HEK293 (cell line): ENCODE results near the gene EFNB1.
A peak's percentile ranks its signal among the peaks of the same experiment; 100 is the strongest.

Experiments
- GLIS1 ChIP-seq: fragments of 450-650 bp; formaldehyde crosslinking; IDR thresholded peaks from 2 replicates; pipeline ENCODE4 v1.5.1; 2016; ENCODE audit warnings: missing biosample characterization, missing genetic modification characterization
- GLIS2 ChIP-seq: fragments of 450-650 bp; formaldehyde crosslinking; IDR thresholded peaks from 2 replicates; pipeline ENCODE4 v1.5.1; 2016; ENCODE audit warnings: missing biosample characterization, missing genetic modification characterization
- SCRT2 ChIP-seq: fragments of 450-650 bp; formaldehyde crosslinking; IDR thresholded peaks from 2 replicates; pipeline ENCODE4 v1.5.1; 2016; ENCODE audit warnings: missing biosample characterization, missing genetic modification characterization
- SP3 ChIP-seq: fragments of 450-650 bp; formaldehyde crosslinking; IDR thresholded peaks from 2 replicates; pipeline ENCODE4 v1.5.1; 2016; ENCODE audit warnings: missing biosample characterization, missing genetic modification characterization
- ZBTB8A ChIP-seq: fragments of 450-650 bp; formaldehyde crosslinking; IDR thresholded peaks from 2 replicates; pipeline ENCODE4 v1.5.1; 2016; ENCODE audit warnings: missing biosample characterization, missing genetic modification characterization
- ZEB2 ChIP-seq: fragments of 450-650 bp; formaldehyde crosslinking; IDR thresholded peaks from 2 replicates; pipeline ENCODE4 v1.5.1; 2016; ENCODE audit warnings: missing biosample characterization, missing genetic modification characterization
- ZFHX2 ChIP-seq: fragments of 450-650 bp; formaldehyde crosslinking; conservative IDR thresholded peaks from 2 replicates; pipeline ENCODE4 v1.5.1; 2016; ENCODE audit warnings: missing biosample characterization, missing genetic modification characterization
- ZNF114 ChIP-seq: fragments of 450-650 bp; formaldehyde crosslinking; IDR thresholded peaks from 2 replicates; pipeline ENCODE4 v1.5.0; 2017; ENCODE audit warnings: missing biosample characterization, missing genetic modification characterization
- ZNF121 ChIP-seq: fragments of 450-650 bp; formaldehyde crosslinking; IDR thresholded peaks from 2 replicates; pipeline ENCODE4 v1.5.1; 2016; ENCODE audit warnings: missing biosample characterization, missing genetic modification characterization
- ZNF157 ChIP-seq: fragments of 450-650 bp; formaldehyde crosslinking; IDR thresholded peaks from 2 replicates; pipeline ENCODE4 v1.5.1; 2016; ENCODE audit warnings: missing biosample characterization, missing genetic modification characterization
- ZNF433 ChIP-seq: fragments of 450-650 bp; formaldehyde crosslinking; IDR thresholded peaks from 2 replicates; pipeline ENCODE4 v1.5.1; 2016; ENCODE audit warnings: missing biosample characterization, missing genetic modification characterization, low read depth
- ZNF558 ChIP-seq: fragments of 450-650 bp; formaldehyde crosslinking; IDR thresholded peaks from 2 replicates; pipeline ENCODE4 v1.5.1; 2016; ENCODE audit warnings: missing biosample characterization, missing genetic modification characterization
- ZNF76 ChIP-seq: fragments of 450-650 bp; formaldehyde crosslinking; IDR thresholded peaks from 2 replicates; pipeline ENCODE4; 2016; ENCODE audit warnings: low read depth, missing biosample characterization, missing genetic modification characterization, borderline replicate concordance
- TF ChIP-seq, protein P1 (sequence below): fragments of 450-650 bp; IDR thresholded peaks from 2 replicates; pipeline ENCODE4 v1.5.1; 2018; ENCODE audit warnings: missing biosample characterization, mild to moderate bottlenecking, missing genetic modification characterization
- TF ChIP-seq, protein P2 (sequence below): fragments of 450-650 bp; formaldehyde crosslinking; IDR thresholded peaks from 2 replicates; pipeline ENCODE4 v1.5.1; 2017; ENCODE audit warnings: missing biosample characterization, missing genetic modification characterization
- TF ChIP-seq, protein P3 (sequence below): fragments of 450-650 bp; formaldehyde crosslinking; conservative IDR thresholded peaks from 2 replicates; pipeline ENCODE4 v1.5.1; 2016; ENCODE audit warnings: low read depth, missing biosample characterization, missing genetic modification characterization
- TF ChIP-seq, protein P4 (sequence below): fragments of 450-650 bp; formaldehyde crosslinking; optimal IDR thresholded peaks from 2 replicates; pipeline ENCODE3; 2016; ENCODE audit warnings: missing biosample characterization, mild to moderate bottlenecking, missing genetic modification characterization
- TF ChIP-seq, protein P5 (sequence below): fragments of 450-650 bp; formaldehyde crosslinking; IDR thresholded peaks from 2 replicates; pipeline ENCODE4 v1.5.1; 2016; ENCODE audit warnings: missing biosample characterization, missing genetic modification characterization

The EFNB1 gene

DNA sequence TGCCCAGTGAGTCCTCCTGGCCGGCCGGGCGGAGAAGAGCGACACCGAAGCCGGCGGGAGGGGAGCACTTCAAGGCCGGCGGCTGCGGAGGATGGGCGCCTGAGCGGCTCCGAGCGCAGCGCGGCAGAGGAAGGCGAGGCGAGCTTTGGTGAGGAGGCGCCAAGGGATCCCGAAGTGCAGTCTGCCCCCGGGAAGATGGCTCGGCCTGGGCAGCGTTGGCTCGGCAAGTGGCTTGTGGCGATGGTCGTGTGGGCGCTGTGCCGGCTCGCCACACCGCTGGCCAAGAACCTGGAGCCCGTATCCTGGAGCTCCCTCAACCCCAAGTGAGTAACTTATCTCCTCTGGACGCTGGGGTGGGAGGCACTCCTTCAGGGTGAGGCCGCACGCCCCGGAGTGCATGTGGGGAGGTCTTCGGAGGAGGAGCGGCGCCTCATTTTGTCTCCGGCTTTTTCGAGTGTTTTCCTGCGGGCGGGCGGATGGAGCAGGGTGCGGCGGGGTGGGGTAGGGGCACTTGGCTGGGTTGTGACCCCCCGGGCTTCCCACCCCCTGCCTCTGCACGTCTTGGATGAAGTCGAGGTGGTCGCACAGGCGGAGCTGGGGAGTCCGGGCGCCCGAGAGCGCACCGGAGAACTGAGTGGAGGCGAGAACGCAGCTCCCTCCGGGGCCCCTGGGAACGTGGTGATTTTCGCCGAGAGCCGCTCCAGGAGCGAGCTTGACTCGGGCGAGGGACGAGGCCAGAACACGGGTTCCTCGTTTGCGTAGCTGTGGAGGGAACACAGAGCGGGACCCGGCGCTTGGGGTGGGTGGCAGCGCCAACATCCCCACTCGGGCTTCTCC, 979 bp downstream of the EFNB1 start (continued):
- TF ChIP-seq, protein P1, sequence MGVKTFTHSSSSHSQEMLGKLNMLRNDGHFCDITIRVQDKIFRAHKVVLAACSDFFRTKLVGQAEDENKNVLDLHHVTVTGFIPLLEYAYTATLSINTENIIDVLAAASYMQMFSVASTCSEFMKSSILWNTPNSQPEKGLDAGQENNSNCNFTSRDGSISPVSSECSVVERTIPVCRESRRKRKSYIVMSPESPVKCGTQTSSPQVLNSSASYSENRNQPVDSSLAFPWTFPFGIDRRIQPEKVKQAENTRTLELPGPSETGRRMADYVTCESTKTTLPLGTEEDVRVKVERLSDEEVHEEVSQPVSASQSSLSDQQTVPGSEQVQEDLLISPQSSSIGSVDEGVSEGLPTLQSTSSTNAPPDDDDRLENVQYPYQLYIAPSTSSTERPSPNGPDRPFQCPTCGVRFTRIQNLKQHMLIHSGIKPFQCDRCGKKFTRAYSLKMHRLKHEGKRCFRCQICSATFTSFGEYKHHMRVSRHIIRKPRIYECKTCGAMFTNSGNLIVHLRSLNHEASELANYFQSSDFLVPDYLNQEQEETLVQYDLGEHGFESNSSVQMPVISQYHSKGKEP (tag by site-specific recombination), result no peak
- no peak for TF ChIP-seq SCRT2 (tag by site-specific recombination)
- TF ChIP-seq ZBTB8A (tag by site-specific recombination), result no peak
- TF ChIP-seq ZFHX2 (tag by site-specific recombination), result 0 out of 2 replicates have a peak, but pooled peaks have one; percentile 6
- TF ChIP-seq SP3 (tag by site-specific recombination), result 0 out of 2 replicates have a peak, but pooled peaks have one; percentile 20
- no peak for TF ChIP-seq ZNF433 (tag by site-specific recombination)
- TF ChIP-seq ZNF558 (tag by site-specific recombination), result no peak
- TF ChIP-seq ZNF76, result no peak
- TF ChIP-seq ZNF114 (tag by site-specific recombination), result no peak
- no peak for TF ChIP-seq ZNF121 (tag by site-specific recombination)
- TF ChIP-seq, protein P2, sequence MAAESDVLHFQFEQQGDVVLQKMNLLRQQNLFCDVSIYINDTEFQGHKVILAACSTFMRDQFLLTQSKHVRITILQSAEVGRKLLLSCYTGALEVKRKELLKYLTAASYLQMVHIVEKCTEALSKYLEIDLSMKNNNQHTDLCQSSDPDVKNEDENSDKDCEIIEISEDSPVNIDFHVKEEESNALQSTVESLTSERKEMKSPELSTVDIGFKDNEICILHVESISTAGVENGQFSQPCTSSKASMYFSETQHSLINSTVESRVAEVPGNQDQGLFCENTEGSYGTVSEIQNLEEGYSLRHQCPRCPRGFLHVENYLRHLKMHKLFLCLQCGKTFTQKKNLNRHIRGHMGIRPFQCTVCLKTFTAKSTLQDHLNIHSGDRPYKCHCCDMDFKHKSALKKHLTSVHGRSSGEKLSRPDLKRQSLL (tag by site-specific recombination), result peak; percentile 89; the same call in 1 of the 2 replicates
- TF ChIP-seq, protein P3, sequence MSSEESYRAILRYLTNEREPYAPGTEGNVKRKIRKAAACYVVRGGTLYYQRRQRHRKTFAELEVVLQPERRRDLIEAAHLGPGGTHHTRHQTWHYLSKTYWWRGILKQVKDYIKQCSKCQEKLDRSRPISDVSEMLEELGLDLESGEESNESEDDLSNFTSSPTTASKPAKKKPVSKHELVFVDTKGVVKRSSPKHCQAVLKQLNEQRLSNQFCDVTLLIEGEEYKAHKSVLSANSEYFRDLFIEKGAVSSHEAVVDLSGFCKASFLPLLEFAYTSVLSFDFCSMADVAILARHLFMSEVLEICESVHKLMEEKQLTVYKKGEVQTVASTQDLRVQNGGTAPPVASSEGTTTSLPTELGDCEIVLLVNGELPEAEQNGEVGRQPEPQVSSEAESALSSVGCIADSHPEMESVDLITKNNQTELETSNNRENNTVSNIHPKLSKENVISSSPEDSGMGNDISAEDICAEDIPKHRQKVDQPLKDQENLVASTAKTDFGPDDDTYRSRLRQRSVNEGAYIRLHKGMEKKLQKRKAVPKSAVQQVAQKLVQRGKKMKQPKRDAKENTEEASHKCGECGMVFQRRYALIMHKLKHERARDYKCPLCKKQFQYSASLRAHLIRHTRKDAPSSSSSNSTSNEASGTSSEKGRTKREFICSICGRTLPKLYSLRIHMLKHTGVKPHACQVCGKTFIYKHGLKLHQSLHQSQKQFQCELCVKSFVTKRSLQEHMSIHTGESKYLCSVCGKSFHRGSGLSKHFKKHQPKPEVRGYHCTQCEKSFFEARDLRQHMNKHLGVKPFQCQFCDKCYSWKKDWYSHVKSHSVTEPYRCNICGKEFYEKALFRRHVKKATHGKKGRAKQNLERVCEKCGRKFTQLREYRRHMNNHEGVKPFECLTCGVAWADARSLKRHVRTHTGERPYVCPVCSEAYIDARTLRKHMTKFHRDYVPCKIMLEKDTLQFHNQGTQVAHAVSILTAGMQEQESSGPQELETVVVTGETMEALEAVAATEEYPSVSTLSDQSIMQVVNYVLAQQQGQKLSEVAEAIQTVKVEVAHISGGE, result 0 out of 2 replicates have a peak, but pooled peaks have one; percentile 10
- peak; percentile 53; the same call in 1 of the 2 replicates for TF ChIP-seq GLIS1 (tag by site-specific recombination)
- TF ChIP-seq, protein P4, sequence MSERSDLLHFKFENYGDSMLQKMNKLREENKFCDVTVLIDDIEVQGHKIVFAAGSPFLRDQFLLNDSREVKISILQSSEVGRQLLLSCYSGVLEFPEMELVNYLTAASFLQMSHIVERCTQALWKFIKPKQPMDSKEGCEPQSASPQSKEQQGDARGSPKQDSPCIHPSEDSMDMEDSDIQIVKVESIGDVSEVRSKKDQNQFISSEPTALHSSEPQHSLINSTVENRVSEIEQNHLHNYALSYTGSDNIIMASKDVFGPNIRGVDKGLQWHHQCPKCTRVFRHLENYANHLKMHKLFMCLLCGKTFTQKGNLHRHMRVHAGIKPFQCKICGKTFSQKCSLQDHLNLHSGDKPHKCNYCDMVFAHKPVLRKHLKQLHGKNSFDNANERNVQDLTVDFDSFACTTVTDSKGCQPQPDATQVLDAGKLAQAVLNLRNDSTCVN (tag by site-specific recombination), result peak; percentile 46
- no peak for TF ChIP-seq ZEB2 (tag by site-specific recombination)
- TF ChIP-seq, protein P5, sequence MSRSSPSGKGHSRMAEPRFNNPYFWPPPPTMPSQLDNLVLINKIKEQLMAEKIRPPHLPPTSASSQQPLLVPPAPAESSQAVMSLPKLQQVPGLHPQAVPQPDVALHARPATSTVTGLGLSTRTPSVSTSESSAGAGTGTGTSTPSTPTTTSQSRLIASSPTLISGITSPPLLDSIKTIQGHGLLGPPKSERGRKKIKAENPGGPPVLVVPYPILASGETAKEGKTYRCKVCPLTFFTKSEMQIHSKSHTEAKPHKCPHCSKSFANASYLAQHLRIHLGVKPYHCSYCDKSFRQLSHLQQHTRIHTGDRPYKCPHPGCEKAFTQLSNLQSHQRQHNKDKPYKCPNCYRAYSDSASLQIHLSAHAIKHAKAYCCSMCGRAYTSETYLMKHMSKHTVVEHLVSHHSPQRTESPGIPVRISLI (tag by site-specific recombination), result no peak
- no peak for TF ChIP-seq ZNF157 (tag by site-specific recombination)
- peak; percentile 57; the same call in 1 of the 2 replicates for TF ChIP-seq GLIS2 (tag by site-specific recombination)
